ENCODE measurements around the gene MRPS22.

MRPS22 gene

DNA sequence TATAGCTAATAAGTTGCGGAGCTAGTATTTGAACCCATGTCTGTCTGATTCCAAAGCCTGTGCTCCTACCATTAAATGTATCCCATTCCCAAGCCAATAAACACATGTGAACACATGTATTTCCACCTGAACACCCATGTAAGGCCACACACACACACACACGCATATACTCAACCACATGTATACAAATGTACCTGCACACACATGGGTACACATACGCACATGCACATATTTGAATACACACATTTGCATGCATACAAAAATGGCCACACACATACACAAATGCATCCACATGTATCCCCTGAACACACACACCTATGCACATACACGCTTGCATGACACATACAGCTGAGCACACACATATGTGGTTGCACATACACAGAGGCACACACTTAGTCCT lies 5.4 kb upstream of the MRPS22 start:
- Mint-ChIP-seq H3K9me3 (no peaks in the 10 kb centered on the region), H3K36me3 (no peaks in the 10 kb centered on the region), H3K4me1 (peaks cover 4% of the 10 kb centered on the region), H3K27ac (no peak overlapping the region), H3K4me3 (no peak overlapping the region), H3K27me3 (peaks cover 32% of the 10 kb centered on the region)
- CTCF ChIA-PET: interaction anchor here (1.5 kb wide), 1 partner anchor 10 kb away, joined by 3 read pairs; no protein-coding TSS in a partner anchor
- DNase-seq: no peak

DNA sequence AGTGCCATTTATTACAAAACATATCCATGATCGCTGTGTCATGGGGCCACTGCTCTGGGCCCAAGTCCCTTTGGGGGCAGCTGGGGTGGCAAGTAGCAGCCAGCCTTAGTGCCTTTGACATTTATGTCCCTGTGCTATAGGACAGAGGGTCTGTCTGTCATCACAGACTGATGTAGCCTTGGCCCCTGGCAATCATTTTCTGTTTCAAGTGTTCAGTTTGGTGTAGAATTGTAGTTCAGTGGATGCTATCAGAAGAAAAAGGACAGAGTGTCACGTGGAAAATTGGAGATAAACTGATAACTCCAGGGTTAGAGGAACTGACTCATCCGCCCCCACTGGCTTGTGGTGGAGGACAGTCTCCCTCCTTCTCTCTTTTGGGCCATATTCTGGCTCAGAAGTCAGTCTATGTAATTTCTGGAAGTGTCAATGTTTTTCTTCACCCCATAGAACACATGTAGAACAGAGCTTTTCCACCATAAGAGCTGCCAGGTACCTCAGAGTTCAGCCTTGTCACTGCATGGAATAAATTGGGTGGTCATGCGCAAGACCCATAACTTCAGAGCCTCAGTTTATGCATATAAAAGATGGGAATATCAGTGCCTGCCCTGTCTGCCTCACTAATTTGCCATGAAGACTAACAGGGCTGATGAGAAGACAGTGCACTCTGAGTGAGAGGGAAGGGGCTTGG lies 4.5 kb upstream of the MRPS22 start:
- Mint-ChIP-seq H3K36me3 (no peaks in the 10 kb centered on the region), H3K4me3 (no peak overlapping the region), H3K4me1 (peaks cover 7% of the 10 kb centered on the region), H3K27ac (no peak overlapping the region), H3K9me3 (no peaks in the 10 kb centered on the region), H3K27me3 (peaks cover 32% of the 10 kb centered on the region)
- CTCF ChIA-PET: interaction anchor here (1.5 to 1.7 kb wide), 2 partner anchors 9 to 11 kb away, joined by 3 to 5 read pairs; no protein-coding TSS in a partner anchor
- DNase-seq: no peak

DNA sequence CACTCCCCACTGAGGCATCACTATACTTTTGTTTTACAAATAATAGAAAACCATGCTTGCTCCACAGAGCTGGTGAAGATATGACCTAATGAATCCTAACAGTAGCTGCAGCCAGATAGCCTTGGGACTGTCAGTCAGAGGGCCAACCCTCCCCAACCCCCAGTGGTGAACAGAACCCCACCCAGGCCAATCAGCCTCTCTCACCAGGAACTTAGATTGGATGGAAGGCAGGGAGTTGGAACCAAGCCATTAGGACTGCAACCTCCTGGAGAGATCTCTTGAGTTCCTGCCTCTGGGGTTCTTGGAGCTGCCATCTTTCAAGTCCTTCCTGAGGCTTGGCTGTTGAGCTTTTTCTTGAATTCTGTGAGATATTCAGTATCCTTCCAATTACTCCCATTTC lies 3.0 kb upstream of the MRPS22 start:
- no peak for DNase-seq
- Mint-ChIP-seq H3K27me3 (peaks cover 32% of the 10 kb centered on the region), H3K4me3 (no peak overlapping the region), H3K27ac (no peak overlapping the region), H3K36me3 (no peaks in the 10 kb centered on the region), H3K4me1 (peaks cover 7% of the 10 kb centered on the region), H3K9me3 (no peaks in the 10 kb centered on the region)
- CTCF ChIA-PET: interaction anchor here (0.5 to 1.7 kb wide), 4 partner anchors 10 to 228 kb away, joined by 3 to 5 read pairs (median 4); no protein-coding TSS in a partner anchor

DNA sequence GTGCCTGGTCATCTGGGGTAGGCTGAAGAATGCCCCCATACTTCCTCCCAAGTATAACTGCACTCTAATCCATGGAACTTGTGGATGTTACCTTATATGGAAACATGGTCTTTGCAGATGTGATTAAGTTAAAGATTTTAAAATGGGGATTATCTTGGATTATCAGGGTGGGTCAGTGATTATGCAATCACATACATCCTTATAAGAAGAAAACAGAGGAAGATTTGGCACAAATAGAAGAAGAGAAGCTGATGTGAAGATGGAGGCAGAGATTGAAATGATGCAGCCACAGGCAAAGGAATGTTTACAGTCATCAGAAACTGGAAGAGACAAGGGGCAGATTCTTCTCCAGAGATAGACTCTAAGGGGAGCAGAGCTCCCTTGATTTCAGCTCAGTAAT lies 1.8 kb upstream of the MRPS22 start:
- no peak for DNase-seq
- Mint-ChIP-seq H3K4me3 (no peak overlapping the region), H3K36me3 (no peaks in the 10 kb centered on the region), H3K9me3 (no peaks in the 10 kb centered on the region), H3K27ac (no peak overlapping the region), H3K27me3 (peaks cover 32% of the 10 kb centered on the region), H3K4me1 (peaks cover 7% of the 10 kb centered on the region)
- CTCF ChIA-PET: interaction anchor here (0.8 to 1.2 kb wide), 3 partner anchors 12 to 416 kb away, joined by 3 to 4 read pairs (median 3); no protein-coding TSS in a partner anchor

DNA sequence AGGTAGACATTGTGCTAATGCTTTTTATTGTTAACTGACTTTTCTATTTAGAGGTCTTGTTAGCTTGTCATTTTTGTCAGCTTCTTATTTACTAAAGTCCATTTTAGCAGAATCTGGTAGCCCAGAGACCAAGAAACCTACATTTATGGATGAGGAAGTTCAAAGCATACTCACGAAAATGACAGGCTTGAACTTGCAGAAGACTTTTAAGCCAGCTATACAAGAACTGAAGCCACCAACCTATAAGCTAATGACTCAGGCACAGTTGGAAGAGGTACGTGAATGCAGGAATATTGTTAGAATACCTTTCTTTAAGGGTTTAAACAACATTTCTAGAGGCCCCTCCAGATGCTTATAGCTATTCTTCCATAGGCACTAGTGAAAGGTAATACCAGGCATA lies 3.0 kb downstream of the MRPS22 start:
- Mint-ChIP-seq H3K4me1 (peaks cover 7% of the 10 kb centered on the region), H3K27ac (no peak overlapping the region), H3K9me3 (no peaks in the 10 kb centered on the region), H3K4me3 (no peak overlapping the region), H3K27me3 (peaks cover under 1% of the 10 kb centered on the region), H3K36me3 (peaks cover 28% of the 10 kb centered on the region)
- CTCF ChIA-PET: interaction anchor here (1.3 kb wide), 1 partner anchor 234 kb away, joined by 3 read pairs; no protein-coding TSS in a partner anchor
- DNase-seq: no peak

DNA sequence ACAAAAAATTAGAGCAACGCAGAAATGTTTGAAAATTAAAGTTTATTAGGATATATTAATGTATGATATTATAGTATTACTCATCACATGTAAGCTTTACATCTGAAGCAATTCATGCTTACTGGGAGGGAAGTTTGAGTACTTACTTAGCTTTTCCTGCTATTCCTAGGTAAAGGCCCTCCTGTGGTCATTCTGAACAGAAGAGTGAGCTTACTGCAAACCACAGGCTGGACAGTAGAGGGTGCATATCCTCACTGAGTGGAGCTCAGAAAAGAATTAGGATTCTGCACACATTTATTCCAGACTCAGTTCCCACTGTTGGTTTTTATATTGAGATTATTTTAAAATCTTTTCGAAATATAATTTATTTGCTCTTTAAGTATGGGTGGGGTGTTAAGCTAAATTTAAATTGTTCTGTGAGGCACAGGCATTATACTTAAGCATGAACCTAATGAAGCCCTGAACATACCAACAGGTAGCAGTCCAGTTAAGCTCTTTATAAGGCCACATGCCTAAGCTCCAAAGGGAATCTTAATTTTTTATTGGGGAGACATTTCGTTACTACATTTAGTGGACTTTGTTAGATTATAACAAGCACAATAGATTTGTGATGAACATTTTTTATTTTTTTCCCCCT lies 10.2 kb downstream of the MRPS22 start:
- H3K9me3 Mint-ChIP-seq: no peaks in the 10 kb centered on the region
- peaks cover 66% of the 10 kb centered on the region for H3K36me3 Mint-ChIP-seq
- no peak overlapping the region for H3K27ac Mint-ChIP-seq
- no peak for DNase-seq
- H3K4me3 Mint-ChIP-seq: no peak overlapping the region
- CTCF ChIA-PET: interaction anchor here (0.9 kb wide), 1 partner anchor 35 kb away, joined by 3 read pairs; the partner anchor contains the start of gene COPB2
- H3K4me1 Mint-ChIP-seq: peaks cover 6% of the 10 kb centered on the region
- no peaks in the 10 kb centered on the region for H3K27me3 Mint-ChIP-seq

DNA sequence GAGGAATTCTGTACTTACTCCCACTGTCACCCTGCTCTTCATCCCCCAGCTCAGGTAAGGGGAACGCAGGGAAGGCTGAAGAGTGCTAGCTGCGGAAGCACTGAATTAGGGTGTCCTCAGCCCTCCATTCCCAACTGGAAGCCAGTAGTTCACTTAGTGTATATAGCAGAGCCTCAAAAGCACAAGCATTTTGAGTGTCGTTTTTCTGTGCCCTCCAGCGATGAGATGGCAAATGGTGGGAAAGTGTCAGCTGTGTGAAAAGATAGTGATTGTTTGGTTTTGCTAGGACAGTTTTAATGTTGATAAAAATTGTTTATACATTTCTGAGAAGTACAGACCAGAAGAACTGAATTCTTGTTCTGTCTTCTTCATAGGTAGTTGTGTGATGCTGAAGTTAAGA lies 10.8 kb downstream of the MRPS22 start:
- Mint-ChIP-seq H3K36me3 (peaks cover 64% of the 10 kb centered on the region), H3K4me1 (peaks cover 6% of the 10 kb centered on the region), H3K27ac (no peak overlapping the region), H3K4me3 (no peak overlapping the region), H3K27me3 (no peaks in the 10 kb centered on the region), H3K9me3 (no peaks in the 10 kb centered on the region)
- no peak for DNase-seq
- CTCF ChIA-PET: interaction anchor here (0.9 kb wide), 1 partner anchor 35 kb away, joined by 3 read pairs; the partner anchor contains the start of gene COPB2

DNA sequence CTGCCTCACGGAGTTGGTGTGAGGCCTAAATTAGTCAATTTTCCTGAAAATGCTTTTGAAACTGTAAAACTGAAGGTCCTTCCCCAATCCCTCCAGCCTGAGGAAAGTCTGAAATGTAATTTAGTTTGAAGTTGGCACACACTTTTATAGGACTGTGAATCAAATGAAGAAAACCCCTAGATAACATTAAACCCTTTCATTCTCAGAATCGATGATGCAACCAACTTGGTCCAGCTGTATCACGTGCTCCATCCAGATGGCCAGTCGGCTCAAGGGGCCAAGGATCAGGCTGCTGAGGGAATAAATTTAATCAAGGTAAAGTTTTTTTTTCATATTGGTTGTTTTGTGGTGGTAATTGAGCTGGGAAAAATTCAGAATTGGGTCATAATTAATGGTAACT lies 11.7 kb downstream of the MRPS22 start:
- peaks cover 6% of the 10 kb centered on the region for H3K4me1 Mint-ChIP-seq
- H3K27ac Mint-ChIP-seq: no peak overlapping the region
- no peak overlapping the region for H3K4me3 Mint-ChIP-seq
- H3K27me3 Mint-ChIP-seq: no peaks in the 10 kb centered on the region
- H3K9me3 Mint-ChIP-seq: no peaks in the 10 kb centered on the region
- CTCF ChIA-PET: interaction anchor here (1.2 kb wide), 1 partner anchor 376 kb away, joined by 3 read pairs; no protein-coding TSS in a partner anchor
- peaks cover 65% of the 10 kb centered on the region for H3K36me3 Mint-ChIP-seq
- DNase-seq: no peak

DNA sequence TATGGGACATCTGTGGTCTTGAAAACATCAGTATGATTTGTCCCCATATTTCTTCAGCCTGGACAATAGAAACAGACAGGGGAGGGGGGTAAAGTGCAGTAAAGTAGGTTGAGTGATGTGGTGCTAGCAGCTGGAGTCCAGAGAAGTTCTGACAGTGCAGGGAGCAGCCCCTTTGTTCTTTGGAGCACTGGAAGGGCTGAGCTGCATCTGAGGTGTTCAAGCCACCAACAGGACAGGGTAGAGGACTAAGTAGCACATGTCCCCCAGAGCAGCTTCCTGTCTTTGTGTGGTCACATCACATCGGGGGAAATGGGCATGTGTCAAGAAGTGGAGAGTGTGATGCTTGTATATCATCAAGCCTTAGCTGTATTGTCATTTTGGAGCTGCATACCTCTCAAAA lies 12.1 kb downstream of the MRPS22 start:
- CTCF ChIA-PET: interaction anchor here (1.2 kb wide), 1 partner anchor 376 kb away, joined by 3 read pairs; no protein-coding TSS in a partner anchor
- no peaks in the 10 kb centered on the region for H3K9me3 Mint-ChIP-seq
- H3K4me1 Mint-ChIP-seq: peaks cover 6% of the 10 kb centered on the region
- H3K36me3 Mint-ChIP-seq: peaks cover 64% of the 10 kb centered on the region
- no peak overlapping the region for H3K27ac Mint-ChIP-seq
- DNase-seq: no peak
- no peak overlapping the region for H3K4me3 Mint-ChIP-seq
- H3K27me3 Mint-ChIP-seq: no peaks in the 10 kb centered on the region

DNA sequence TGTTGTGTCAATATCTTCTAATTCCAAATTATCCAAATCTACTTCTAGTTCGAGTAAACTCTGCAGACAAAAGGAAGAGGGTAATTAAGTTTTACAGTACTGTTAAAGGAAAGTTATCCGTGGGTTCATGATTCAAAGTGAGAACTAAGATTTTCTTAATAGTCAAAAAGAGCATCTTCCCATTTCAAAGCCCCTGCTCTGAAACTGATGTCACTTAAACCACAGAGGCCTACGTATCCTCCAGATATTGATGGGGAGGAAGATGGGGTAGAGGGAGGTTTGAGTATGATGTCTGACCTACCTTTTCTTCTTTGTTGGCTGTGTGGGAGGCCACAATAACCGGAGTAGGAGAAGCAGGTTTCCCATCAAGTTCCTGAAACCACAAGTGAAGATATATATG lies 14.1 kb downstream of the MRPS22 start:
- no peaks in the 10 kb centered on the region for H3K27me3 Mint-ChIP-seq
- CTCF ChIA-PET: no interaction called here
- no peak overlapping the region for H3K4me3 Mint-ChIP-seq
- H3K4me1 Mint-ChIP-seq: peaks cover 6% of the 10 kb centered on the region
- no peak for DNase-seq
- H3K9me3 Mint-ChIP-seq: no peaks in the 10 kb centered on the region
- H3K36me3 Mint-ChIP-seq: peaks cover 65% of the 10 kb centered on the region
- H3K27ac Mint-ChIP-seq: no peak overlapping the region

DNA sequence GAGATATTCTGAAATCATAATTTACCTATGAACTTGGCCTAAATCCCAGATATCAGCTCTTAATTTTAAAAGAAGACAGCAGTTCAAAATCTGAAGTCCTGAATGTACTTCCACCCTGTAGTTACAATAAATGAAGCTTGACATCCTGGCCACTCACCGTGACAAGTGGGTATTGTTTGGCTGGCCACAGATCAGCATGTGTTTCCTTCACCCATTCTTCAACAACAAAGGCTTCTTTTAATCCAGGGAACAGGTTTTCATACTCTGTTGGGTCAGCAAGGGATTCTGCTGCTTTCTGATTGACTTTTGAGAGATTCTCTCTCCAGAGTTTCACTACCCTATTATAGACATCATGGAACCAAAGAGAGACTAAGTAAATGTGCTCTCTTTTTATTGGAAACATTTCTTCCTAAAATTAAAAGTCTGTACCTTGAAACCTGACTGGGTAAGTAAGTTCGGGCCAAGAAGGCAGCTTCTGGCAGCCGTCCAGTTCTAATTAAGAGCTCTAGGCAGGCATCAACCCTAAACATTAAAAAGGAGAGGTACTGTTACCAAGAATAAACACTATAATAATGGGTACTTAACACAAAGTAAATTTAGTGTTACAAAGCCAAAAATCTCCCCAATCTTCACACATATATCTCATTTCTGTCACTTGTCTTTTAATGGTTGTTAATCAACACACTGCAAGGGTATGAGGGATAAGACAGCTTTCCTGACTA lies 15.2 kb downstream of the MRPS22 start:
- DNase-seq: no peak
- no peak overlapping the region for H3K4me3 Mint-ChIP-seq
- no peak overlapping the region for H3K27ac Mint-ChIP-seq
- CTCF ChIA-PET: no interaction called here
- H3K27me3 Mint-ChIP-seq: no peaks in the 10 kb centered on the region
- peaks cover 70% of the 10 kb centered on the region for H3K36me3 Mint-ChIP-seq
- H3K4me1 Mint-ChIP-seq: peaks cover 6% of the 10 kb centered on the region
- no peaks in the 10 kb centered on the region for H3K9me3 Mint-ChIP-seq

DNA sequence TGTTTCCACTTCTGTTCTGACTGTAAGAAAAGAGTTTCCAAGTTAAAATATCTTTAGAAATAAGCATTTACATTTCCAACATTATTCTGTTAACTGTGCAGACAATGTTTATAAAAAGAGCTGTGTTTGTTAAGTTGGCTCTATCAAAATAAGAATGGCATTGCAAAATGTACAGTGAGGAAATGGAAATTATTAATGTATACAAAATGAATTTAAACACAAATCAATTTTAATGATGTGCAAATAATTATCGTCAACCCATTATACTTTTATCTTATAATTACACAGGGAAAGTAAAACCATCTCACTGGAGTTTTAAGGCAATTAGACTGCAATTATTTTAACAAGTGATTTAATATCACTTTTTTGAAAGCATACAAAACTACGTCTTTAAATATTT lies 17.5 kb downstream of the MRPS22 start:
- no peak overlapping the region for H3K4me3 Mint-ChIP-seq
- H3K9me3 Mint-ChIP-seq: no peaks in the 10 kb centered on the region
- no peak overlapping the region for H3K27ac Mint-ChIP-seq
- DNase-seq: no peak
- H3K36me3 Mint-ChIP-seq: peaks cover 68% of the 10 kb centered on the region
- H3K4me1 Mint-ChIP-seq: peaks cover 6% of the 10 kb centered on the region
- CTCF ChIA-PET: no interaction called here
- H3K27me3 Mint-ChIP-seq: no peaks in the 10 kb centered on the region

DNA sequence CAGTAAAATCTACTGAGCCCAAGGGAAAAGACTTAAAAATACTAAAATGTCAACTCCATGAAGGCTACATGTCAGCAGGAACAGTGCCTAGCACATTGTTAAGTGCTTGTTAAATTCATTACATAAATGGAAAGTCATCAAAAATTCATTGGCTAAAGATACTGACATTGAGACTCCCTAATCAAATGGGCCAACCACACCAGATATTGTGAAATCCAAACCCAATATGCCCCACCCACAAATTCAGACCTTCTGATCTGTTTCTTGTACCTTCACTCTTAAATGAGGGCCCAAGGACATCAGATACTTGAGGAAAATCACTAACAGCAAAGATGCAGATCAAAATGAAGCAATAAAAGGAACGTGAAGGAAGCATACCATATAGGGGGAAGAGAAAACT lies 20.7 kb downstream of the MRPS22 start:
- no peak for DNase-seq
- H3K9me3 Mint-ChIP-seq: no peaks in the 10 kb centered on the region
- no peak overlapping the region for H3K27ac Mint-ChIP-seq
- H3K4me1 Mint-ChIP-seq: peaks cover 13% of the 10 kb centered on the region
- no peak overlapping the region for H3K4me3 Mint-ChIP-seq
- CTCF ChIA-PET: no interaction called here
- no peaks in the 10 kb centered on the region for H3K27me3 Mint-ChIP-seq
- peaks cover 66% of the 10 kb centered on the region for H3K36me3 Mint-ChIP-seq

DNA sequence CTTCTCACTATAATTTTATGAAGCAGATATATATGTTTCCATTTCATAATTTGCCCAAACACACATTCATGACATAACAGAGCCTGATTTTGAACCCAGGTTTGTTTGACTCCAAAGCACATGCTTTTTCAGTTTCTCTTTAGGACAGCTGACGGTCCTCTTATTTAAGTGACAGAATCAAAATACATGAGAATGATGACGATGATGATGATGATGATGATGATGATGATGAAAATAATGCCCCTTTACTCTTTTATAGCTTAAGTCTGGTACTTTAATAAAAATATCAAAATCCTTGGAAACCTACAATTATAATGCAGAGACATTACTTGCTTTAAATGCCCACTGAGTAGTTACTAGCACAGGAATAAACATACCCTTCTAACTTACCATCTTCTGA lies 30.3 kb downstream of the MRPS22 start:
- Mint-ChIP-seq H3K4me1 (no peaks in the 10 kb centered on the region), H3K4me3 (no peak overlapping the region), H3K27ac (no peak overlapping the region), H3K36me3 (peaks cover 67% of the 10 kb centered on the region), H3K27me3 (no peaks in the 10 kb centered on the region), H3K9me3 (no peaks in the 10 kb centered on the region)
- no peak for DNase-seq
- CTCF ChIA-PET: no interaction called here

All from activated naive CD4-positive, alpha-beta T cell treated with anti-CD3 and anti-CD28 coated beads, Interleukin-2, amount 10 ng/mL, durations not matched to agents 7 days and 5 days (primary cell).